Measurements from ENCODE around the gene PRIM1. TPM values are rescaled to one million over a fixed set of nuclear protein-coding genes. Genes with fewer than 3 reads are reported as not detected.
A peak's percentile ranks its signal among the peaks of the same experiment; 100 is the strongest.

The PRIM1 gene
- polyA plus RNA-seq, 3 donors, result 3.6 to 6.3 (median 5.6) TPM

DNA sequence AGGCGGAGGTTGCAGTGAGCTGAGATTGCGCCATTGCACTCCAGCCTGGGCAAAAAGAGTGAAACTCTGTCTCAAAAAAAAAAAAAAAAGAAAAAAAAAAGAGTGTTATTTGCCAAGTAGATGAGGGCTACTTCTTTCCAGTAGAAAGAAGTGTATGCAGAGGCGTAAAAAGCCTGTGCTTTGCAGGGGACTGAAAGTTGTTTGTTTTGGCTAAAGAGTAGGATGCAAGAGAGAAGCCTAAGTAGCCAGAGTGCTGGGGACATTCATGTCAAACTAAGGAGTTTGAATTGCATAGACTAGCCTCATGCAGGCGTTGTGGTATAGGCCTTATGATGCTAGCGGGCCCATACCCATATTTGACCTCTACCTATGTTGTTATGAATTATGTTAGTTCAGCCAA lies 20.5 kb upstream of the PRIM1 start:
- 100% methylated on average over 1 of the region's 5 CpGs for WGBS (ENCODE audit: insufficient coverage)
- H3K4me3 Mint-ChIP-seq, result no peak overlapping the region
- peaks cover 0 to 6% (median 0%) of the 10 kb centered on the region in 7 donors for H3K9me3 Mint-ChIP-seq
- no peak overlapping the region for H3K27ac Mint-ChIP-seq
- no peak overlapping the region for H3K4me3 ChIP-seq (replicated peaks in 1 of 3; ENCODE audit: low read depth in 2 of 3, low read length in 3 of 3)
- H3K4me2 ChIP-seq (replicated peaks; ENCODE audit: extremely low read depth, low read length, poor library complexity, severe bottlenecking), result no peak overlapping the region
- peaks cover 16% of the 10 kb centered on the region for H3K4me1 Mint-ChIP-seq
- H3K27ac ChIP-seq (ENCODE audit: low read depth in 1 of 2, low read length in 2 of 2), result no peak overlapping the region
- H4K20me1 ChIP-seq (ENCODE audit: insufficient read depth, low read length), result no peaks in the 10 kb centered on the region
- H2AFZ ChIP-seq (ENCODE audit: insufficient read depth, low read depth, low read length, poor library complexity, severe bottlenecking), result no peak overlapping the region
- H3K9me3 ChIP-seq (replicated peaks in 1 of 2; ENCODE audit: control insufficient read depth in 1 of 2, insufficient read depth in 1 of 2, low read length in 2 of 2), result no peaks in the 10 kb centered on the region
- intact Hi-C loops (cut with micrococcal nuclease), result no loop called here
- H3K9ac ChIP-seq (ENCODE audit: insufficient read depth, low read length, poor library complexity, severe bottlenecking), result no peak overlapping the region
- H3K27me3 ChIP-seq (ENCODE audit: control insufficient read depth in 2 of 2, insufficient read depth in 2 of 2, low read length in 2 of 2), result no peaks in the 10 kb centered on the region
- H3K36me3 Mint-ChIP-seq, result no peaks in the 10 kb centered on the region
- peaks cover 10 to 19% of the 10 kb centered on the region in 2 donors for H3K4me1 ChIP-seq (ENCODE audit: control insufficient read depth in 1 of 2, insufficient read depth in 2 of 2, low read length in 2 of 2)
- TF ChIP-seq, protein P1, sequence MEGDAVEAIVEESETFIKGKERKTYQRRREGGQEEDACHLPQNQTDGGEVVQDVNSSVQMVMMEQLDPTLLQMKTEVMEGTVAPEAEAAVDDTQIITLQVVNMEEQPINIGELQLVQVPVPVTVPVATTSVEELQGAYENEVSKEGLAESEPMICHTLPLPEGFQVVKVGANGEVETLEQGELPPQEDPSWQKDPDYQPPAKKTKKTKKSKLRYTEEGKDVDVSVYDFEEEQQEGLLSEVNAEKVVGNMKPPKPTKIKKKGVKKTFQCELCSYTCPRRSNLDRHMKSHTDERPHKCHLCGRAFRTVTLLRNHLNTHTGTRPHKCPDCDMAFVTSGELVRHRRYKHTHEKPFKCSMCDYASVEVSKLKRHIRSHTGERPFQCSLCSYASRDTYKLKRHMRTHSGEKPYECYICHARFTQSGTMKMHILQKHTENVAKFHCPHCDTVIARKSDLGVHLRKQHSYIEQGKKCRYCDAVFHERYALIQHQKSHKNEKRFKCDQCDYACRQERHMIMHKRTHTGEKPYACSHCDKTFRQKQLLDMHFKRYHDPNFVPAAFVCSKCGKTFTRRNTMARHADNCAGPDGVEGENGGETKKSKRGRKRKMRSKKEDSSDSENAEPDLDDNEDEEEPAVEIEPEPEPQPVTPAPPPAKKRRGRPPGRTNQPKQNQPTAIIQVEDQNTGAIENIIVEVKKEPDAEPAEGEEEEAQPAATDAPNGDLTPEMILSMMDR (IDR thresholded peaks at IDR 0.05), result no peak
- no peak for DNase-seq
- H3K79me2 ChIP-seq (ENCODE audit: insufficient read depth, low read length), result no peaks in the 10 kb centered on the region
- no peaks in the 10 kb centered on the region for H3K36me3 ChIP-seq (replicated peaks in 1 of 2; ENCODE audit: control insufficient read depth in 1 of 2, insufficient read depth in 2 of 2, low read length in 2 of 2)
- peaks cover 1 to 4% (median 2%) of the 10 kb centered on the region in 3 donors for H3K27me3 Mint-ChIP-seq (ENCODE audit: low read depth in 3 of 3)

DNA sequence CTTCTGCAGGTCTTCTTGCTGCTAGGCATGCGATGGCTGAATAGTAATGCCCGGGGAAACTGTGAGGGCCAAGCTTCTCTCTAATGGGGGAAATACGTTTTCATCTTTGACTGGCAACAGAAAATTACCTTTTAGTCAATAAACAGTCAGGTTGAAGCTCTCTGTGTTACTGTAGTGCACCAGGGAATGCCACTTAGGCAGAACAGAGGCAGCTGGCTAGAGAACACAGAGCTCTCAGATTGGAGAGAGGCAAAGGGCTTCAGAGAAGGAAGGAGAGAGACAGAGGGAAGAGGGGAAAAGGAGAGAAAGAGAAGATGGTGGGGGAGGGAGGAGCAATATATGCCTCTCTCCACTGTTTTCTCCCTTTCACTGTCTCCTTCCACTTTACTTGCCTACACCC lies 17.7 kb upstream of the PRIM1 start:
- H4K20me1 ChIP-seq (ENCODE audit: insufficient read depth, low read length), result no peaks in the 10 kb centered on the region
- H3K9me3 Mint-ChIP-seq, result peaks cover 0 to 2% (median 0%) of the 10 kb centered on the region in 7 donors
- no peak overlapping the region for H3K27ac ChIP-seq (ENCODE audit: low read depth in 1 of 2, low read length in 2 of 2)
- no peak for DNase-seq
- H3K27me3 ChIP-seq (ENCODE audit: control insufficient read depth in 2 of 2, insufficient read depth in 2 of 2, low read length in 2 of 2), result no peaks in the 10 kb centered on the region
- TF ChIP-seq, protein P1 (IDR thresholded peaks at IDR 0.05), result no peak
- intact Hi-C loops (cut with micrococcal nuclease), result no loop called here
- H3K27me3 Mint-ChIP-seq (ENCODE audit: low read depth in 3 of 3), result peaks cover 1 to 11% (median 2%) of the 10 kb centered on the region in 3 donors
- H3K36me3 Mint-ChIP-seq, result no peaks in the 10 kb centered on the region
- H3K9ac ChIP-seq (ENCODE audit: insufficient read depth, low read length, poor library complexity, severe bottlenecking), result no peak overlapping the region
- H3K4me3 Mint-ChIP-seq, result no peak overlapping the region
- peaks cover 24% of the 10 kb centered on the region for H3K4me1 Mint-ChIP-seq
- no peaks in the 10 kb centered on the region for H3K36me3 ChIP-seq (replicated peaks in 1 of 2; ENCODE audit: control insufficient read depth in 1 of 2, insufficient read depth in 2 of 2, low read length in 2 of 2)
- no peak overlapping the region for H3K4me3 ChIP-seq (replicated peaks in 1 of 3; ENCODE audit: low read depth in 2 of 3, low read length in 3 of 3)
- no peak overlapping the region for H3K4me2 ChIP-seq (replicated peaks; ENCODE audit: extremely low read depth, low read length, poor library complexity, severe bottlenecking)
- H3K27ac Mint-ChIP-seq, result peak overlapping the region in 1 of 7 donors; percentile 36
- H3K4me1 ChIP-seq (ENCODE audit: control insufficient read depth in 1 of 2, insufficient read depth in 2 of 2, low read length in 2 of 2), result peaks cover 22 to 23% of the 10 kb centered on the region in 2 donors
- H2AFZ ChIP-seq (ENCODE audit: insufficient read depth, low read depth, low read length, poor library complexity, severe bottlenecking), result no peak overlapping the region
- no peaks in the 10 kb centered on the region for H3K79me2 ChIP-seq (ENCODE audit: insufficient read depth, low read length)
- no peaks in the 10 kb centered on the region for H3K9me3 ChIP-seq (replicated peaks in 1 of 2; ENCODE audit: control insufficient read depth in 1 of 2, insufficient read depth in 1 of 2, low read length in 2 of 2)
- 100% methylated on average over 1 of the region's 3 CpGs for WGBS (ENCODE audit: insufficient coverage)
